SK-N-SH (cell line): ENCODE data around the gene TUBB6. TPM values are rescaled to one million over a fixed set of nuclear protein-coding genes. Genes with fewer than 3 reads are reported as not detected.

Experiments
- CTCF ChIA-PET: fragments of 300-600, 350-600 bp; formaldehyde crosslinking; extraction: SDS; loops from one replicate; lab custom pipeline; 2021; lab: Yijun Ruan, JAX
- POLR2A ChIA-PET: fragments of 350-600 bp; sonication (Branson Sonifier 250); formaldehyde crosslinking; extraction: SDS; loops from one replicate; lab custom pipeline; 2020; ENCODE audit warnings: antibody characterized with exemption, inconsistent platforms; lab: Yijun Ruan, JAX
- DNase-seq: peaks from one replicate; pipeline ENCODE4 v3.0.0; 2012
- H2AFZ ChIP-seq: fragments of 200-600 bp; sonication (generic); 2 replicates; pipeline ENCODE4 v1.8.1; 2016; ENCODE audit warnings: antibody characterized with exemption, mild to moderate bottlenecking, low read depth
- H3F3A ChIP-seq: fragments of 200-600 bp; sonication (generic); replicated peaks from 2 replicates; pipeline ENCODE3; 2016; ENCODE audit warnings: antibody characterized with exemption, mild to moderate bottlenecking; ENCODE audit not compliant: insufficient read depth
- H3K27ac ChIP-seq, 2 experiments: fragments of 200-500 bp in 1 of 2; fragments of 200-600 bp in 1 of 2; sonication (Bioruptor generic) in 1 of 2; sonication (generic), shearing (Covaris generic) in 1 of 2; 2 replicates each; pipeline versions ENCODE4 v1.5.1 to v1.6.1; 2014 to 2016; ENCODE audit warnings: low read depth in 2 of 2, inconsistent platforms in 1 of 2, low read length in 1 of 2, mild to moderate bottlenecking in 1 of 2, mixed read lengths in 1 of 2
- H3K27me3 ChIP-seq: fragments of 200-600 bp; sonication (generic), shearing (Covaris generic); 2 replicates; pipeline ENCODE4 v1.6.1; 2016; ENCODE audit warnings: mixed run types; ENCODE audit not compliant: insufficient read depth
- H3K36me3 ChIP-seq, 2 experiments: fragments of 200-500 bp in 1 of 2; fragments of 200-600 bp in 1 of 2; sonication (Bioruptor generic) in 1 of 2; sonication (generic) in 1 of 2; replicated peaks in 1 of 2; 2 replicates each; pipeline versions ENCODE3 to v1.5.1; 2014 to 2016; ENCODE audit warnings: low read length in 1 of 2, mild to moderate bottlenecking in 1 of 2; ENCODE audit not compliant: insufficient read depth in 2 of 2, control insufficient read depth in 1 of 2
- H3K4me1 ChIP-seq, 2 experiments: fragments of 200-500 bp in 1 of 2; fragments of 200-600 bp in 1 of 2; sonication (Bioruptor generic) in 1 of 2; sonication (generic), shearing (Covaris generic) in 1 of 2; 2 replicates each; pipeline versions ENCODE4 v1.5.1 to v1.6.1; 2014 to 2016; ENCODE audit warnings: low read depth in 1 of 2, low read length in 1 of 2, mixed run types in 1 of 2; ENCODE audit not compliant: insufficient read depth in 2 of 2, control insufficient read depth in 1 of 2
- H3K4me2 ChIP-seq: fragments of 200-600 bp; sonication (generic), shearing (Covaris generic); 2 replicates; pipeline ENCODE4 v1.6.1; 2017; ENCODE audit warnings: mixed run types
- H3K4me3 ChIP-seq, 2 experiments: fragments of 200-500 bp in 1 of 2; fragments of 200-600 bp in 1 of 2; sonication (Bioruptor generic) in 1 of 2; sonication (generic), shearing (Covaris generic) in 1 of 2; 2 replicates each; pipeline versions ENCODE4 v1.5.1 to v1.8.1; 2014 to 2016; ENCODE audit warnings: low read depth in 2 of 2, inconsistent platforms in 1 of 2, low read length in 1 of 2, mild to moderate bottlenecking in 1 of 2, mixed read lengths in 1 of 2, moderate library complexity in 1 of 2
- H3K79me2 ChIP-seq: fragments of 200-600 bp; sonication (generic); 2 replicates; pipeline ENCODE4 v1.8.1; 2017; ENCODE audit warnings: mild to moderate bottlenecking; ENCODE audit not compliant: insufficient read depth
- H3K9ac ChIP-seq: fragments of 200-600 bp; sonication (generic); 2 replicates; pipeline ENCODE4 v1.6.1; 2017; ENCODE audit warnings: mixed run types
- H3K9me2 ChIP-seq: fragments of 200-600 bp; sonication (generic); 2 replicates; pipeline ENCODE4 v1.6.1; 2017; ENCODE audit warnings: mixed run types
- H3K9me3 ChIP-seq: fragments of 200-600 bp; sonication (generic); 2 replicates; pipeline ENCODE4 v1.6.1; 2017; ENCODE audit warnings: mixed run types, mild to moderate bottlenecking, moderate library complexity
- H4K20me1 ChIP-seq: fragments of 200-600 bp; sonication (generic); 2 replicates; pipeline ENCODE4 v1.6.1; 2017; ENCODE audit warnings: mild to moderate bottlenecking, mixed run types; ENCODE audit not compliant: insufficient read depth
- CHD2 ChIP-seq: fragments of 150-350 bp; IDR thresholded peaks from 2 replicates; pipeline ENCODE4 v1.6.1; 2018; ENCODE audit warnings: low read length; ENCODE audit not compliant: partially characterized antibody
- CTCF ChIP-seq: fragments of 200-600 bp; sonication (generic); IDR thresholded peaks from 2 replicates; pipeline ENCODE4 v1.6.1; 2017; ENCODE audit warnings: antibody characterized with exemption, mild to moderate bottlenecking, moderate library complexity
- FOXM1 ChIP-seq: IDR thresholded peaks from 2 replicates; pipeline ENCODE4 v1.4.0; 2012; ENCODE audit warnings: low read depth, mild to moderate bottlenecking
- IRF3 ChIP-seq: fragments of 150-350 bp; IDR thresholded peaks from 2 replicates; pipeline ENCODE4 v1.6.1; 2016; ENCODE audit warnings: mild to moderate bottlenecking, low read depth, low read length
- JUND ChIP-seq: IDR thresholded peaks from 2 replicates; pipeline ENCODE4 v1.4.0; 2012
- MAX ChIP-seq: IDR thresholded peaks from 2 replicates; pipeline ENCODE4 v1.4.0; 2012; ENCODE audit warnings: low read depth
- MXI1 ChIP-seq: IDR thresholded peaks from 2 replicates; pipeline ENCODE4 v1.6.1; 2012; ENCODE audit warnings: mild to moderate bottlenecking, low read depth, low read length, improper control_type of control experiment
- NFIC ChIP-seq: IDR thresholded peaks from 2 replicates; pipeline ENCODE4 v1.4.0; 2012; ENCODE audit warnings: borderline replicate concordance
- NRF1 ChIP-seq: IDR thresholded peaks from 2 replicates; pipeline ENCODE4 v1.6.1; 2012; ENCODE audit warnings: low read depth, mild to moderate bottlenecking, low read length
- PBX3 ChIP-seq: IDR thresholded peaks from 2 replicates; pipeline ENCODE4; 2012
- POLR2AphosphoS5 ChIP-seq: IDR thresholded peaks from 2 replicates; pipeline ENCODE4 v1.6.1; 2012; ENCODE audit warnings: low read depth, low read length
- RAD21 ChIP-seq: IDR thresholded peaks from 2 replicates; pipeline ENCODE4 v1.6.1; 2012; ENCODE audit warnings: mild to moderate bottlenecking, low read length
- RCOR1 ChIP-seq: fragments of 150-350 bp; IDR thresholded peaks from 2 replicates; pipeline ENCODE4 v1.6.1; 2017; ENCODE audit warnings: antibody characterized with exemption, low read length
- REST ChIP-seq: IDR thresholded peaks from 2 replicates; pipeline ENCODE4 v1.6.1; 2012; ENCODE audit warnings: mild to moderate bottlenecking, low read depth, low read length, moderate library complexity
- RFX5 ChIP-seq: IDR thresholded peaks from 2 replicates; pipeline ENCODE4 v1.6.1; 2012; ENCODE audit warnings: mild to moderate bottlenecking, improper control_type of control experiment, low read length
- RXRA ChIP-seq: IDR thresholded peaks from 2 replicates; pipeline ENCODE4 v1.4.0; 2012; ENCODE audit warnings: low read depth, mild to moderate bottlenecking, borderline replicate concordance
- TCF12 ChIP-seq: IDR thresholded peaks from 2 replicates; pipeline ENCODE4 v1.4.0; 2012
- USF2 ChIP-seq: fragments of 150-350 bp; IDR thresholded peaks from 2 replicates; pipeline ENCODE4 v1.6.1; 2017; ENCODE audit warnings: antibody characterized with exemption, low read length, low read depth, borderline replicate concordance
- YY1 ChIP-seq: IDR thresholded peaks from 2 replicates; pipeline ENCODE4 v1.4.0; 2012; ENCODE audit warnings: low read depth, mild to moderate bottlenecking
- ZBTB33 ChIP-seq: IDR thresholded peaks from 2 replicates; pipeline ENCODE4 v1.4.0; 2012; ENCODE audit warnings: low read depth, borderline replicate concordance
- WGBS: methylation state at CpG from one replicate; pipeline ENCODE4 v1.1.6; 2017; ENCODE audit warnings: low lambda C conversion rate; 5-methylcytosine and 5-hydroxymethylcytosine counted together
- polyA plus RNA-seq, 3 experiments: library from polyadenylated mRNA; depleted of rRNA; stranded (reverse); fragments of >200 nt; gene quantifications; 2 replicates each; pipeline ENCODE4 v1.2.3, GENCODE V29; 2012

Gene TUBB6
- polyA plus RNA-seq, 1 of the 3 experiments (the other 2 are of a cell fraction): 387 TPM

GRCh38 chr18:12281861-12282260 lies 26.2 kb upstream of the TUBB6 start:
- CTCF ChIA-PET: interaction anchor here (6.1 kb wide), 1 partner anchor 10 kb away, joined by 50 read pairs; no protein-coding TSS in a partner anchor
- DNase-seq: no peak
- POLR2A ChIA-PET: no interaction called here
- Histone ChIP-seq H3K9me2 (no peaks in the 10 kb centered on the region), H3K79me2 (no peaks in the 10 kb centered on the region), H2AFZ (peak overlapping the region; percentile 67; the same call in 1 of the 2 replicates), H3K9me3 (no peaks in the 10 kb centered on the region), H3K27me3 (no peaks in the 10 kb centered on the region), H3K4me3 (no peak overlapping the region), H3F3A (peaks cover 5% of the 10 kb centered on the region), H3K36me3 (no peaks in the 10 kb centered on the region), H3K9ac (no peak overlapping the region), H4K20me1 (no peaks in the 10 kb centered on the region), H3K4me2 (peak overlapping the region; percentile 60; the same call in 1 of the 2 replicates), H3K27ac (peak overlapping the region in 1 of 2 experiments; percentile 63; a peak in 2 of 4 replicates), H3K4me1 (peaks cover 0 to 11% of the 10 kb centered on the region in 2 experiments; a peak in 2 of 4 replicates)
- 17% methylated on average over 1 of the region's 1 CpG for WGBS
- TF ChIP-seq IRF3: no peak
- no peak for TF ChIP-seq REST
- no peak for TF ChIP-seq NFIC
- no peak for TF ChIP-seq JUND
- no peak for TF ChIP-seq MXI1
- no peak for TF ChIP-seq FOXM1
- TF ChIP-seq CTCF: no peak
- TF ChIP-seq RCOR1: no peak
- no peak for TF ChIP-seq RAD21
- TF ChIP-seq TCF12: no peak
- TF ChIP-seq PBX3: no peak
- no peak for TF ChIP-seq POLR2AphosphoS5
- TF ChIP-seq YY1: no peak
- no peak for TF ChIP-seq CHD2
- TF ChIP-seq RXRA: no peak
- TF ChIP-seq NRF1: no peak
- no peak for TF ChIP-seq USF2
- no peak for TF ChIP-seq MAX
- TF ChIP-seq RFX5: no peak
- TF ChIP-seq ZBTB33: no peak
